ENCODE measurements around the gene TRIM71.

The TRIM71 gene

GRCh38 chr3:32856355-32856889, 38.6 kb downstream of the TRIM71 start:
- ChIA-PET POLR2A (no interaction called here), CTCF (interaction anchor here (0.6 to 1.1 kb wide), 2 partner anchors 8 to 481 kb away, joined by 3 read pairs; no protein-coding TSS in a partner anchor)
- H3K27ac ChIP-seq (ENCODE audit: extremely low read depth, low read depth, low read length), result no peak overlapping the region
- no peaks in the 10 kb centered on the region for H3K36me3 ChIP-seq (ENCODE audit: control insufficient read depth in 2 of 2, insufficient read depth in 1 of 2, low read length in 2 of 2)
- no peak overlapping the region for H3K4me3 ChIP-seq (ENCODE audit: low read depth, low read length)
- H3K4me1 ChIP-seq (ENCODE audit: control insufficient read depth, insufficient read depth, low read length), result no peaks in the 10 kb centered on the region
- TF ChIP-seq ZNF404 (tag by site-specific recombination; IDR thresholded peaks at IDR 0.05) (no peak), ZNF830 (tag by site-specific recombination; IDR thresholded peaks at IDR 0.05; ENCODE audit: low read depth) (no peak), ZNF48 (tag by site-specific recombination; IDR thresholded peaks at IDR 0.05) (no peak), GLI4 (tag by site-specific recombination; IDR thresholded peaks at IDR 0.05) (no peak), ZNF548 (tag by site-specific recombination; IDR thresholded peaks at IDR 0.05) (no peak), ZNF157 (tag by site-specific recombination; IDR thresholded peaks at IDR 0.05) (no peak), ZNF274 (IDR thresholded peaks at IDR 0.05; ENCODE audit: low read length) (no peak), ZNF274 (tag by site-specific recombination; IDR thresholded peaks at IDR 0.05; ENCODE audit: borderline replicate concordance) (no peak), ZBTB17 (tag by site-specific recombination; IDR thresholded peaks at IDR 0.05) (no peak), WT1 (tag by site-specific recombination; IDR thresholded peaks at IDR 0.05) (no peak), ZNF585B (tag by site-specific recombination; IDR thresholded peaks at IDR 0.05) (no peak), ZNF26 (tag by site-specific recombination; IDR thresholded peaks at IDR 0.05) (no peak)
- TF ChIP-seq, protein P1, sequence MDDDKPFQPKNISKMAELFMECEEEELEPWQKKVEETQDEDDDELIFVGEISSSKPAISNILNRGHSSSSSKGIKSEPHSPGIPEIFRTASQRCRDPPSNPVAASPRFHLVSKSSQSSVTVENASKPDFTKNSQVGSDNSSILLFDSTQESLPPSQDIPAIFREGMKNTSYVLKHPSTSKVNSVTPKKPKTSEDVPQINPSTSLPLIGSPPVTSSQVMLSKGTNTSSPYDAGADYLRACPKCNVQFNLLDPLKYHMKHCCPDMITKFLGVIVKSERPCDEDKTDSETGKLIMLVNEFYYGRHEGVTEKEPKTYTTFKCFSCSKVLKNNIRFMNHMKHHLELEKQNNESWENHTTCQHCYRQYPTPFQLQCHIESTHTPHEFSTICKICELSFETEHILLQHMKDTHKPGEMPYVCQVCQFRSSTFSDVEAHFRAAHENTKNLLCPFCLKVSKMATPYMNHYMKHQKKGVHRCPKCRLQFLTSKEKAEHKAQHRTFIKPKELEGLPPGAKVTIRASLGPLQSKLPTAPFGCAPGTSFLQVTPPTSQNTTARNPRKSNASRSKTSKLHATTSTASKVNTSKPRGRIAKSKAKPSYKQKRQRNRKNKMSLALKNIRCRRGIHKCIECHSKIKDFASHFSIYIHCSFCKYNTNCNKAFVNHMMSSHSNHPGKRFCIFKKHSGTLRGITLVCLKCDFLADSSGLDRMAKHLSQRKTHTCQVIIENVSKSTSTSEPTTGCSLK (tag by site-specific recombination; IDR thresholded peaks at IDR 0.05), result no peak
- TF ChIP-seq, protein P2, sequence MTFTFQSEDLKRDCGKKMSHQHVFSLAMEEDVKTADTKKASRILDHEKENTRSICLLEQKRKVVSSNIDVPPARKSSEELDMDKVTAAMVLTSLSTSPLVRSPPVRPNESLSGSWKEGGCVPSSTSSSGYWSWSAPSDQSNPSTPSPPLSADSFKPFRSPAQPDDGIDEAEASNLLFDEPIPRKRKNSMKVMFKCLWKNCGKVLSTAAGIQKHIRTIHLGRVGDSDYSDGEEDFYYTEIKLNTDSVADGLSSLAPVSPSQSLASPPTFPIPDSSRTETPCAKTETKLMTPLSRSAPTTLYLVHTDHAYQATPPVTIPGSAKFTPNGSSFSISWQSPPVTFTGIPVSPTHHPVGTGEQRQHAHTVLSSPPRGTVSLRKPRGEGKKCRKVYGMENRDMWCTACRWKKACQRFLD (tag by site-specific recombination; IDR thresholded peaks at IDR 0.05), result no peak
- TF ChIP-seq, protein P3, sequence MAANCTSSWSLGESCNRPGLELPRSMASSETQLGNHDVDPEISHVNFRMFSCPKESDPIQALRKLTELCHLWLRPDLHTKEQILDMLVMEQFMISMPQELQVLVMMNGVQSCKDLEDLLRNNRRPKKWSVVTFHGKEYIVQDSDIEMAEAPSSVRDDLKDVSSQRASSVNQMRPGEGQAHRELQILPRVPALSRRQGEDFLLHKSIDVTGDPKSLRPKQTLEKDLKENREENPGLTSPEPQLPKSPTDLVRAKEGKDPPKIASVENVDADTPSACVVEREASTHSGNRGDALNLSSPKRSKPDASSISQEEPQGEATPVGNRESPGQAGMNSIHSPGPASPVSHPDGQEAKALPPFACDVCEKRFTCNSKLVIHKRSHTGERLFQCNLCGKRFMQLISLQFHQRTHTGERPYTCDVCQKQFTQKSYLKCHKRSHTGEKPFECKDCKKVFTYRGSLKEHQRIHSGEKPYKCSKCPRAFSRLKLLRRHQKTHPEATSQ (tag by site-specific recombination; IDR thresholded peaks at IDR 0.05), result no peak
- H3K9me3 ChIP-seq (ENCODE audit: control insufficient read depth, insufficient read depth, low read depth, low read length), result no peaks in the 10 kb centered on the region

GRCh38 chr3:32856901-32857507, 39.2 kb downstream of the TRIM71 start:
- POLR2A ChIA-PET, result no interaction called here
- no peak overlapping the region for H3K4me3 ChIP-seq (ENCODE audit: low read depth, low read length)
- H3K36me3 ChIP-seq (ENCODE audit: control insufficient read depth in 2 of 2, insufficient read depth in 1 of 2, low read length in 2 of 2), result no peaks in the 10 kb centered on the region
- no peaks in the 10 kb centered on the region for H3K9me3 ChIP-seq (ENCODE audit: control insufficient read depth, insufficient read depth, low read depth, low read length)
- no peak overlapping the region for H3K27ac ChIP-seq (ENCODE audit: extremely low read depth, low read depth, low read length)
- H3K4me1 ChIP-seq (ENCODE audit: control insufficient read depth, insufficient read depth, low read length), result no peaks in the 10 kb centered on the region
- CTCF ChIA-PET, result interaction anchor here (0.6 kb wide), 2 partner anchors 10 to 481 kb away, joined by 3 to 4 read pairs; no protein-coding TSS in a partner anchor
- TF ChIP-seq, protein P4, sequence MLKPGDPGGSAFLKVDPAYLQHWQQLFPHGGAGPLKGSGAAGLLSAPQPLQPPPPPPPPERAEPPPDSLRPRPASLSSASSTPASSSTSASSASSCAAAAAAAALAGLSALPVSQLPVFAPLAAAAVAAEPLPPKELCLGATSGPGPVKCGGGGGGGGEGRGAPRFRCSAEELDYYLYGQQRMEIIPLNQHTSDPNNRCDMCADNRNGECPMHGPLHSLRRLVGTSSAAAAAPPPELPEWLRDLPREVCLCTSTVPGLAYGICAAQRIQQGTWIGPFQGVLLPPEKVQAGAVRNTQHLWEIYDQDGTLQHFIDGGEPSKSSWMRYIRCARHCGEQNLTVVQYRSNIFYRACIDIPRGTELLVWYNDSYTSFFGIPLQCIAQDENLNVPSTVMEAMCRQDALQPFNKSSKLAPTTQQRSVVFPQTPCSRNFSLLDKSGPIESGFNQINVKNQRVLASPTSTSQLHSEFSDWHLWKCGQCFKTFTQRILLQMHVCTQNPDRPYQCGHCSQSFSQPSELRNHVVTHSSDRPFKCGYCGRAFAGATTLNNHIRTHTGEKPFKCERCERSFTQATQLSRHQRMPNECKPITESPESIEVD (tag by site-specific recombination; IDR thresholded peaks at IDR 0.05), result no peak
- TF ChIP-seq ZNF621 (tag by site-specific recombination; IDR thresholded peaks at IDR 0.05) (no peak), KLF7 (tag by site-specific recombination; IDR thresholded peaks at IDR 0.05; ENCODE audit: borderline replicate concordance) (no peak), ZNF501 (tag by site-specific recombination; IDR thresholded peaks at IDR 0.05) (no peak), ZNF311 (tag by site-specific recombination; IDR thresholded peaks at IDR 0.05; ENCODE audit: borderline replicate concordance) (no peak), ZNF623 (tag by site-specific recombination; IDR thresholded peaks at IDR 0.05) (no peak), REST (tag by site-specific recombination; IDR thresholded peaks at IDR 0.05) (no peak), ZNF354C (tag by site-specific recombination; IDR thresholded peaks at IDR 0.05; ENCODE audit: borderline replicate concordance, low read depth) (no peak)
